Astrocyte of the cerebellum (primary cell): ENCODE results near the gene KCNH5.

ENCODE experiments used
- DNase-seq: peaks from one replicate; pipeline ENCODE4 v3.0.0-alpha.2; 2011; ENCODE audit warnings: low read depth
- H3K4me3 ChIP-seq: 2 replicates; pipeline ENCODE4 v1.5.1; 2011; ENCODE audit warnings: mild to moderate bottlenecking, low read depth, low read length, moderate library complexity
- CTCF ChIP-seq: IDR thresholded peaks from 2 replicates; pipeline ENCODE4 v1.5.1; 2012; ENCODE audit warnings: low read length, low read depth, moderate library complexity, mild to moderate bottlenecking; ENCODE audit errors: missing control alignments
- in situ Hi-C: cut with HindIII; loops from 2 replicates; pipeline ENCODE4 v1.10.0; 2017; ENCODE audit warnings: low sequenced_read_pairs

Gene KCNH5

GRCh38 chr14:62957562-62957961 lies 87.7 kb downstream of the KCNH5 start:
- in situ Hi-C loops: no loop called here
- TF ChIP-seq CTCF: no peak
- no peak overlapping the region for H3K4me3 ChIP-seq
- peak; percentile 98 for DNase-seq

- in situ Hi-C loops: no loop called here
- no peak for TF ChIP-seq CTCF
- no peak overlapping the region for H3K4me3 ChIP-seq
- no peak for DNase-seq
These were observed 88.8 kb downstream of the KCNH5 start for GRCh38 chr14:62956413-62956812.

- H3K4me3 ChIP-seq: no peak overlapping the region
- DNase-seq: no peak
- no peak for TF ChIP-seq CTCF
- in situ Hi-C loops: no loop called here
These were observed 91.1 kb downstream of the KCNH5 start for GRCh38 chr14:62954165-62954564.

- in situ Hi-C loops: no loop called here
- no peak for TF ChIP-seq CTCF
- no peak for DNase-seq
- no peak overlapping the region for H3K4me3 ChIP-seq
These were observed 93.0 kb downstream of the KCNH5 start for GRCh38 chr14:62952226-62952625.

GRCh38 chr14:62947301-62947700 lies 98.0 kb downstream of the KCNH5 start:
- H3K4me3 ChIP-seq: no peak overlapping the region
- in situ Hi-C loops: no loop called here
- no peak for TF ChIP-seq CTCF
- DNase-seq: no peak

- no peak for DNase-seq
- no peak for TF ChIP-seq CTCF
- H3K4me3 ChIP-seq: no peak overlapping the region
- in situ Hi-C loops: no loop called here
These were observed 99.0 kb downstream of the KCNH5 start for GRCh38 chr14:62946221-62946620.

- no peak for TF ChIP-seq CTCF
- DNase-seq: no peak
- no peak overlapping the region for H3K4me3 ChIP-seq
- in situ Hi-C loops: no loop called here
These were observed 102.1 kb downstream of the KCNH5 start for GRCh38 chr14:62943202-62943601.
